ENCODE results near the gene MYRF. TPM values are rescaled to one million over a fixed set of nuclear protein-coding genes. Genes with fewer than 3 reads are reported as not detected.

The MYRF gene
- total RNA-seq, 1 donor from 2014 or later, result 1.6 TPM

GRCh38 chr11:61830237-61831105, 78.0 kb downstream of the MYRF start:
- H3K9me3 Mint-ChIP-seq (ENCODE audit: low read depth), result no peaks in the 10 kb centered on the region
- no peak for TF ChIP-seq CTCF (IDR thresholded peaks at IDR 0.05)
- peak overlapping the region; percentile 90 for H3K4me3 Mint-ChIP-seq (ENCODE audit: unreplicated experiment)
- H3K27ac Mint-ChIP-seq (ENCODE audit: unreplicated experiment), result peak overlapping the region; percentile 86
- H3K36me3 Mint-ChIP-seq (ENCODE audit: low read depth), result peaks cover 4% of the 10 kb centered on the region
- no peak for DNase-seq (ENCODE audit: low spot score)
- H3K4me1 Mint-ChIP-seq (ENCODE audit: low read depth), result peaks cover 67% of the 10 kb centered on the region
- no peaks in the 10 kb centered on the region for H3K27me3 Mint-ChIP-seq (ENCODE audit: low read depth)

- H3K36me3 Mint-ChIP-seq (ENCODE audit: low read depth), result peaks cover 4% of the 10 kb centered on the region
- no peak for TF ChIP-seq CTCF (IDR thresholded peaks at IDR 0.05)
- no peaks in the 10 kb centered on the region for H3K27me3 Mint-ChIP-seq (ENCODE audit: low read depth)
- no peak for DNase-seq (ENCODE audit: low spot score)
- H3K27ac Mint-ChIP-seq (ENCODE audit: unreplicated experiment), result peak overlapping the region; percentile 33
- no peaks in the 10 kb centered on the region for H3K9me3 Mint-ChIP-seq (ENCODE audit: low read depth)
- peak overlapping the region; percentile 13 for H3K4me3 Mint-ChIP-seq (ENCODE audit: unreplicated experiment)
- H3K4me1 Mint-ChIP-seq (ENCODE audit: low read depth), result peaks cover 66% of the 10 kb centered on the region
Measured at GRCh38 chr11:61832207-61832606, 79.8 kb downstream of the MYRF start.

- Mint-ChIP-seq H3K27ac (ENCODE audit: unreplicated experiment) (peak overlapping the region; percentile 27), H3K27me3 (ENCODE audit: low read depth) (no peaks in the 10 kb centered on the region), H3K4me3 (ENCODE audit: unreplicated experiment) (no peak overlapping the region), H3K36me3 (ENCODE audit: low read depth) (peaks cover 4% of the 10 kb centered on the region), H3K9me3 (ENCODE audit: low read depth) (no peaks in the 10 kb centered on the region), H3K4me1 (ENCODE audit: low read depth) (peaks cover 64% of the 10 kb centered on the region)
- no peak for DNase-seq (ENCODE audit: low spot score)
- TF ChIP-seq CTCF (IDR thresholded peaks at IDR 0.05), result no peak
Measured at GRCh38 chr11:61832754-61833153, 80.3 kb downstream of the MYRF start.

GRCh38 chr11:61833471-61833870, 81.0 kb downstream of the MYRF start:
- no peak overlapping the region for H3K4me3 Mint-ChIP-seq (ENCODE audit: unreplicated experiment)
- H3K27ac Mint-ChIP-seq (ENCODE audit: unreplicated experiment), result peak overlapping the region; percentile 95
- H3K9me3 Mint-ChIP-seq (ENCODE audit: low read depth), result no peaks in the 10 kb centered on the region
- H3K36me3 Mint-ChIP-seq (ENCODE audit: low read depth), result peaks cover 5% of the 10 kb centered on the region
- DNase-seq (ENCODE audit: low spot score), result no peak
- TF ChIP-seq CTCF (IDR thresholded peaks at IDR 0.05), result no peak
- no peaks in the 10 kb centered on the region for H3K27me3 Mint-ChIP-seq (ENCODE audit: low read depth)
- H3K4me1 Mint-ChIP-seq (ENCODE audit: low read depth), result peaks cover 64% of the 10 kb centered on the region

GRCh38 chr11:61833926-61834277, 81.5 kb downstream of the MYRF start:
- peaks cover 64% of the 10 kb centered on the region for H3K4me1 Mint-ChIP-seq (ENCODE audit: low read depth)

More at GRCh38 chr11:61833926-61834277, 81.5 kb downstream of the MYRF start:
- Mint-ChIP-seq H3K4me3 (ENCODE audit: unreplicated experiment) (no peak overlapping the region), H3K27me3 (ENCODE audit: low read depth) (no peaks in the 10 kb centered on the region), H3K27ac (ENCODE audit: unreplicated experiment) (peak overlapping the region; percentile 95), H3K9me3 (ENCODE audit: low read depth) (no peaks in the 10 kb centered on the region), H3K36me3 (ENCODE audit: low read depth) (peaks cover 9% of the 10 kb centered on the region)
- no peak for DNase-seq (ENCODE audit: low spot score)
- no peak for TF ChIP-seq CTCF (IDR thresholded peaks at IDR 0.05)
